GM12878 (cell line): ENCODE data around the gene CLIP1. TPM values are rescaled to one million over a fixed set of nuclear protein-coding genes. Genes with fewer than 3 reads are reported as not detected.
"Not testable (repeated sequence)": the region's sequence is repeated elsewhere in the genome, so short reads cannot be mapped to it uniquely, and the experiment has no call there.

Experiments
- ATAC-seq: fragments of 200-7000 bp; cut with Tn5 transposase; 3 replicates; pipeline ENCODE4 v1.9.1; 2020; ENCODE audit warnings: mild to moderate bottlenecking, moderate library complexity
- BruUV-seq: library from RNA; stranded (reverse); fragments of 400-500 nt; replicated peaks from 2 replicates; lab custom pipeline; 2021; lab: Mats Ljungman, UMichigan
- CTCF ChIA-PET: fragments of 300-600 bp; sonication (Branson Sonifier 250); formaldehyde crosslinking; extraction: SDS; loops from one replicate; lab custom pipeline; 2021; ENCODE audit warnings: inconsistent platforms; lab: Yijun Ruan, JAX
- POLR2A ChIA-PET: fragments of 350-600 bp; formaldehyde crosslinking; extraction: SDS; loops from one replicate; lab custom pipeline; 2021; ENCODE audit warnings: inconsistent platforms; lab: Charles Lee
- RAD21 ChIA-PET: fragments of 300-600 bp; sonication (Branson Sonifier 250); formaldehyde crosslinking; loops from one replicate; lab custom pipeline; 2023; ENCODE audit warnings: antibody characterized with exemption; ENCODE audit not compliant: unreplicated experiment; lab: Charles Lee
- SMC1A ChIA-PET: fragments of 300-600 bp; sonication (Branson Sonifier 250); formaldehyde crosslinking; loops from one replicate; lab custom pipeline; 2023; ENCODE audit not compliant: unreplicated experiment, uncharacterized antibody; lab: Charles Lee
- DNase-seq: peaks from one replicate; pipeline ENCODE4 v3.0.0-alpha.2; 2011; ENCODE audit warnings: low read depth, low spot score
- FAIRE-seq: peaks from 3 replicates; lab custom pipeline; 2011; peaks lifted over from hg19 to GRCh38; lab: Jason Lieb, UNC
- H2AFZ ChIP-seq: 2 replicates; pipeline ENCODE4 v1.6.0; 2011; ENCODE audit warnings: low read depth, low read length, control low read depth; ENCODE audit not compliant: control insufficient read depth
- H3K27ac ChIP-seq: 2 replicates; pipeline ENCODE4 v1.5.1; 2011; ENCODE audit warnings: control low read depth; ENCODE audit not compliant: control insufficient read depth, insufficient read depth
- H3K27me3 ChIP-seq, 2 experiments: replicated peaks in 1 of 2; 2 replicates each; pipeline versions ENCODE4 v1.6.0 to v1.6.1; 2011; ENCODE audit warnings: low read length in 1 of 2; ENCODE audit not compliant: control insufficient read depth in 2 of 2, insufficient read depth in 2 of 2
- H3K36me3 ChIP-seq, 2 experiments: 2 replicates each; pipeline ENCODE4 v1.5.1; 2011; ENCODE audit warnings: low read length in 1 of 2; ENCODE audit not compliant: control insufficient read depth in 2 of 2, insufficient read depth in 2 of 2
- H3K4me1 ChIP-seq: 2 replicates; pipeline ENCODE4 v1.6.1; 2011; ENCODE audit warnings: mild to moderate bottlenecking, low read length, moderate library complexity, mixed read lengths; ENCODE audit not compliant: control insufficient read depth, insufficient read depth
- H3K4me2 ChIP-seq: 2 replicates; pipeline ENCODE4 v1.6.0; 2011; ENCODE audit warnings: control low read depth; ENCODE audit not compliant: control insufficient read depth, insufficient read depth
- H3K4me3 ChIP-seq: fragments of 200-600 bp; sonication (generic); 2 replicates; pipeline ENCODE4 v1.5.1; 2016
- H3K79me2 ChIP-seq: 2 replicates; pipeline ENCODE4 v1.6.0; 2011; ENCODE audit warnings: low read length; ENCODE audit not compliant: control insufficient read depth, insufficient read depth
- H3K9ac ChIP-seq: 2 replicates; pipeline ENCODE4 v1.8.0; 2011; ENCODE audit warnings: low read length, control low read depth, mixed read lengths; ENCODE audit not compliant: control insufficient read depth, insufficient read depth
- H3K9me3 ChIP-seq: replicated peaks from 3 replicates; pipeline ENCODE4 v1.5.1; 2011; ENCODE audit warnings: mild to moderate bottlenecking, low read length; ENCODE audit not compliant: control insufficient read depth, insufficient read depth
- H4K20me1 ChIP-seq: 2 replicates; pipeline ENCODE4 v1.6.0; 2011; ENCODE audit not compliant: control insufficient read depth, insufficient read depth
- BRCA1 ChIP-seq: IDR thresholded peaks from 2 replicates; pipeline ENCODE4 v1.6.1; 2011; ENCODE audit warnings: low read depth, low read length, improper control_type of control experiment
- CREM ChIP-seq: IDR thresholded peaks from 2 replicates; pipeline ENCODE4 v1.6.1; 2014; ENCODE audit warnings: antibody characterized with exemption, low read depth
- MYB ChIP-seq: fragments of 150-350 bp; IDR thresholded peaks from 2 replicates; pipeline ENCODE4 v1.6.1; 2014; ENCODE audit warnings: mild to moderate bottlenecking, low read depth, low read length, borderline replicate concordance
- TCF3 ChIP-seq: IDR thresholded peaks from 2 replicates; pipeline ENCODE4 v1.6.1; 2012; ENCODE audit warnings: low read depth, mild to moderate bottlenecking, low read length, borderline replicate concordance; ENCODE audit not compliant: insufficient read depth
- ZBED1 ChIP-seq: IDR thresholded peaks from 2 replicates; pipeline ENCODE4 v1.6.1; 2016; ENCODE audit warnings: borderline replicate concordance
- ZNF592 ChIP-seq: fragments of 450-650 bp; IDR thresholded peaks from 2 replicates; pipeline ENCODE4 v1.6.1; 2017; ENCODE audit warnings: mild to moderate bottlenecking, moderate library complexity
- ZNF687 ChIP-seq: fragments of 450-650 bp; IDR thresholded peaks from 2 replicates; pipeline ENCODE4 v1.6.1; 2017; ENCODE audit warnings: mild to moderate bottlenecking, moderate library complexity
- WGBS: methylation state at CpG from one replicate; pipeline ENCODE4 v1.1.6; 2016; ENCODE audit warnings: low lambda C conversion rate; ENCODE audit not compliant: insufficient replicate concordance, insufficient coverage; ENCODE audit errors: missing lambda C conversion rate; 5-methylcytosine and 5-hydroxymethylcytosine counted together
- in situ Hi-C: fragments of 300-500 bp; cut with MboI; formaldehyde crosslinking; loops from 9 replicates; pipeline ENCODE4 v1.14.3; 2018; ENCODE audit warnings: mixed read lengths
- intact Hi-C: fragments of 100-400 bp; cut with micrococcal nuclease; formaldehyde crosslinking; loops from one replicate; pipeline ENCODE4 v1.14.2; 2022; ENCODE audit not compliant: unreplicated experiment
- polyA plus RNA-seq, 11 experiments: library from polyadenylated mRNA; depleted of rRNA in 4 of 11; unstranded in 6 of 11; stranded (reverse) in 5 of 11; fragments of >200 nt; fragmentation: Nextera tagmentation in 4 of 11; fragmentation: Illumina TruSeq in 1 of 11; extraction: Ambion mirVana in 4 of 11; extraction: Trizol in 1 of 11; gene quantifications; 1 replicate in 1 of 11; 2 replicates in 10 of 11; pipeline versions ENCODE4 v1.2.1 to v1.2.3, GENCODE V29; 2011 to 2016; ENCODE audit warnings: inconsistent platforms in 2 of 11, missing spikeins in 2 of 11, low read depth in 1 of 11
- total RNA-seq, 4 experiments: library from RNA; depleted of rRNA in 3 of 4; stranded (reverse); fragments of >200 nt in 3 of 4; fragmentation: Illumina TruSeq in 1 of 4; extraction: Trizol in 1 of 4; gene quantifications; 2 replicates each; pipeline versions ENCODE4 v1.2.1 to v1.2.3, GENCODE V29; 2013 to 2021

Gene CLIP1
- total and polyA plus RNA-seq, 10 of the 15 experiments (the other 5 are each of a cell fraction or from before 2014, with no cell fraction given): 6.0 to 45.4 (median 25.2) TPM

DNA sequence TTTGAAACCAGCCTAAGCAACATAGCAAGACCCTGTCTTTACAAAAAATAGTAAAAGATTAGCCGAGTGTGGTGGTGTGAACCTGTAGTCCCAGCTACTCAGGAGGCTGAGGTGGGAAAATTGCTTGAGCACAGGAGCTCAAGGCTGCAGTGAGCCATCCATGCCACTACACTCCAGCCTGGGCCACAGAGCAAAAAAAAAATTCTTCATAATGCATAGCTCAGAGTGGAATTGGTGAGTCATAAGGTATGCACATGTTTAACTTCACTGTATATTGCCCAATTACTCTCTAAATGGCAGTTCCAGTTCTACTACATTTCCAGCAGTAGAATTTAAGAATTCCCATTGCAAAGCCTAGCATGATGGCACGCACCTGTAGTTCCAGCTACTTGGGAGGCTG is 26.8 kb upstream of the CLIP1 start:
- Histone ChIP-seq H3K36me3 (no peaks in the 10 kb centered on the region), H3K27ac (no peak overlapping the region), H3K79me2 (no peaks in the 10 kb centered on the region), H3K4me2 (no peak overlapping the region), H3K9me3 (no peaks in the 10 kb centered on the region)
- ChIA-PET SMC1A (no interaction called here), POLR2A (interaction anchor here (0.7 kb wide), 2 partner anchors 33 to 793 kb away, joined by 3 to 4 read pairs; no protein-coding TSS in a partner anchor), RAD21 (interaction anchor here (0.6 to 0.7 kb wide), 2 partner anchors 9 to 1307 kb away, joined by 3 read pairs; no protein-coding TSS in a partner anchor)
- no TSS peak for BruUV-seq
- intact Hi-C loops: no loop called here
- no peak for DNase-seq
- in situ Hi-C loops: no loop called here
- no peak for TF ChIP-seq TCF3
- no peak for TF ChIP-seq BRCA1
- no peak for TF ChIP-seq CREM
- no peak for TF ChIP-seq MYB
- no peak for TF ChIP-seq ZBED1
- TF ChIP-seq ZNF592: no peak
- no peak for TF ChIP-seq ZNF687
- TF ChIP-seq, all 136 proteins: peak for 0
- no peaks in the 10 kb centered on the region for H3K27me3 ChIP-seq
- H3K4me3 ChIP-seq: no peak overlapping the region
- H4K20me1 ChIP-seq: no peaks in the 10 kb centered on the region
- ATAC-seq (no peak), FAIRE-seq (no peak)
- CTCF ChIA-PET: interaction anchor here (3.3 kb wide), 1 partner anchor 23 kb away, joined by 27 read pairs; no protein-coding TSS in a partner anchor
- 96% methylated on average over 2 of the region's 2 CpGs for WGBS
- H3K9ac ChIP-seq: no peak overlapping the region
- peaks cover 14% of the 10 kb centered on the region for H3K4me1 ChIP-seq
- H2AFZ ChIP-seq: no peak overlapping the region

- H3K27ac ChIP-seq, POLR2A ChIA-PET, FAIRE-seq, H2AFZ ChIP-seq, SMC1A ChIA-PET, BruUV-seq, in situ Hi-C loops, H3K4me3 ChIP-seq, H4K20me1 ChIP-seq, intact Hi-C loops, H3K4me2 ChIP-seq, H3K9me3 ChIP-seq, H3K27me3 ChIP-seq, RAD21 ChIA-PET, H3K79me2 ChIP-seq, H3K4me1 ChIP-seq, ATAC-seq, H3K9ac ChIP-seq, H3K36me3 ChIP-seq, DNase-seq: not testable (repeated sequence)
- WGBS: 60% methylated on average over 3 of the region's 3 CpGs
- CTCF ChIA-PET: interaction anchor here (3.3 kb wide), 1 partner anchor 24 kb away, joined by 27 read pairs; no protein-coding TSS in a partner anchor
These were observed 25.4 kb upstream of the CLIP1 start for GRCh38 chr12:122447825-122448224.
